Endothelial cell of umbilical vein (primary cell): ENCODE data around the gene PRAF2. TPM values are rescaled to one million over a fixed set of nuclear protein-coding genes. Genes with fewer than 3 reads are reported as not detected.
A peak's percentile ranks its signal among the peaks of the same experiment; 100 is the strongest.

Source experiments
- BruUV-seq: library from RNA; stranded (reverse); fragments of 400-500 nt; replicated peaks from 2 replicates; lab custom pipeline; 2021; lab: Mats Ljungman, UMichigan
- CTCF ChIA-PET: fragments of 300-600, 350-600 bp; sonication (Branson Sonifier 250); formaldehyde crosslinking; loops from one replicate; lab custom pipeline; 2021; ENCODE audit warnings: antibody characterized with exemption, inconsistent platforms; lab: Charles Lee
- POLR2A ChIA-PET: fragments of 300-600, 350-600 bp; sonication (Branson Sonifier 250); formaldehyde crosslinking; loops from one replicate; lab custom pipeline; 2021; ENCODE audit warnings: antibody characterized with exemption, inconsistent platforms; lab: Charles Lee
- DNase-seq: peaks from one replicate; pipeline ENCODE4 v3.0.0-alpha.2; 2011; ENCODE audit warnings: low read depth, low spot score
- FAIRE-seq: peaks from 2 replicates; lab custom pipeline; 2011; peaks lifted over from hg19 to GRCh38; lab: Jason Lieb, UNC
- H2AFZ ChIP-seq: 2 replicates; pipeline ENCODE4 v1.6.0; 2012; ENCODE audit warnings: low read depth, low read length, control low read depth, inconsistent platforms
- H3K27ac ChIP-seq: 2 replicates; pipeline ENCODE4 v1.5.1; 2011; ENCODE audit warnings: low read depth, mild to moderate bottlenecking, control low read depth, low read length, moderate library complexity; ENCODE audit not compliant: insufficient read depth
- H3K27me3 ChIP-seq, 2 experiments: 2 replicates each; pipeline versions ENCODE4 v1.6.0 to v1.6.1; 2011; ENCODE audit warnings: low read length in 2 of 2, mixed read lengths in 1 of 2; ENCODE audit not compliant: control insufficient read depth in 2 of 2, insufficient read depth in 2 of 2
- H3K36me3 ChIP-seq, 2 experiments: 2 replicates in 1 of 2; 3 replicates in 1 of 2; pipeline ENCODE4 v1.5.1; 2011; ENCODE audit warnings: low read length in 2 of 2, mild to moderate bottlenecking in 1 of 2, moderate library complexity in 1 of 2; ENCODE audit not compliant: control insufficient read depth in 2 of 2, insufficient read depth in 2 of 2; ENCODE audit errors: extremely low read depth in 1 of 2
- H3K4me1 ChIP-seq: 3 replicates; pipeline ENCODE4 v1.5.1; 2011; ENCODE audit warnings: mild to moderate bottlenecking, low read length; ENCODE audit not compliant: control insufficient read depth, insufficient read depth; ENCODE audit errors: extremely low read depth
- H3K4me2 ChIP-seq: 2 replicates; pipeline ENCODE4 v1.6.1; 2011; ENCODE audit warnings: low read length, control low read depth, mixed read lengths; ENCODE audit not compliant: insufficient read depth
- H3K4me3 ChIP-seq, 3 experiments: fragments of 200-600 bp in 1 of 3; sonication (generic), shearing (Covaris generic) in 1 of 3; replicated peaks in 1 of 3; 2 replicates each; pipeline ENCODE4 v1.5.1; 2011 to 2016; ENCODE audit warnings: control low read depth in 3 of 3, low read length in 3 of 3, mild to moderate bottlenecking in 2 of 3, inconsistent platforms in 1 of 3, low read depth in 1 of 3, moderate library complexity in 1 of 3; ENCODE audit not compliant: insufficient read depth in 1 of 3
- H3K79me2 ChIP-seq: 2 replicates; pipeline ENCODE4 v1.6.0; 2012; ENCODE audit warnings: low read length, inconsistent platforms; ENCODE audit not compliant: control insufficient read depth, insufficient read depth
- H3K9ac ChIP-seq: replicated peaks from 2 replicates; pipeline ENCODE3; 2011; ENCODE audit warnings: low read length, control low read depth; ENCODE audit not compliant: insufficient read depth; ENCODE audit errors: extremely low read depth
- H3K9me1 ChIP-seq: replicated peaks from 3 replicates; pipeline ENCODE4 v1.6.0; 2011; ENCODE audit warnings: mild to moderate bottlenecking, low read length; ENCODE audit not compliant: control insufficient read depth, insufficient read depth; ENCODE audit errors: extremely low read depth
- H3K9me3 ChIP-seq: replicated peaks from 2 replicates; pipeline ENCODE4 v1.5.1; 2012; ENCODE audit warnings: low read length, inconsistent platforms; ENCODE audit not compliant: control insufficient read depth, insufficient read depth
- H4K20me1 ChIP-seq: replicated peaks from 2 replicates; pipeline ENCODE3; 2011; ENCODE audit warnings: mild to moderate bottlenecking, low read length; ENCODE audit not compliant: control insufficient read depth, insufficient read depth; ENCODE audit errors: extremely low read depth
- MYC ChIP-seq: IDR thresholded peaks from one replicate; pipeline ENCODE4 v1.6.1; 2011; ENCODE audit warnings: mild to moderate bottlenecking, low read depth, low read length
- dilution Hi-C: fragments of 300-500 bp; cut with MboI; formaldehyde crosslinking; loops from one replicate; pipeline ENCODE4 v1.15.0; 2019; ENCODE audit warnings: low sequenced_read_pairs; ENCODE audit not compliant: extremely low pct_ligation_motif_present
- intact Hi-C: fragments of 100-400 bp; cut with micrococcal nuclease; formaldehyde crosslinking; loops from one replicate; pipeline ENCODE4 v1.10.0; 2022
- polyA plus RNA-seq, 4 experiments: library from polyadenylated mRNA; depleted of rRNA in 3 of 4; stranded (reverse) in 3 of 4; unstranded in 1 of 4; fragments of >200 nt; gene quantifications; 2 replicates each; pipeline versions ENCODE4 v1.2.1 to v1.2.3, GENCODE V29; 2011 to 2012; ENCODE audit warnings: missing spikeins in 1 of 4
- total RNA-seq: library from RNA; stranded (reverse); gene quantifications from 2 replicates; pipeline ENCODE4 v1.2.3, GENCODE V29; 2021
- TF ChIP-seq, protein P1 (sequence below), 2 donors: IDR thresholded peaks; 1 replicate in 1 of 2; 2 replicates in 1 of 2; pipeline ENCODE4 v1.5.1; 2011; ENCODE audit warnings: low read length in 2 of 2, mild to moderate bottlenecking in 2 of 2, moderate library complexity in 2 of 2, control low read depth in 1 of 2, inconsistent platforms in 1 of 2, low read depth in 1 of 2; ENCODE audit not compliant: insufficient read depth in 1 of 2; ENCODE audit errors: extremely low read depth in 1 of 2

PRAF2 gene
- total and polyA plus RNA-seq, 2 donors (not counting 3 experiments of a cell fraction or from before 2014, with no cell fraction given): 36.2 to 41.6 TPM

DNA sequence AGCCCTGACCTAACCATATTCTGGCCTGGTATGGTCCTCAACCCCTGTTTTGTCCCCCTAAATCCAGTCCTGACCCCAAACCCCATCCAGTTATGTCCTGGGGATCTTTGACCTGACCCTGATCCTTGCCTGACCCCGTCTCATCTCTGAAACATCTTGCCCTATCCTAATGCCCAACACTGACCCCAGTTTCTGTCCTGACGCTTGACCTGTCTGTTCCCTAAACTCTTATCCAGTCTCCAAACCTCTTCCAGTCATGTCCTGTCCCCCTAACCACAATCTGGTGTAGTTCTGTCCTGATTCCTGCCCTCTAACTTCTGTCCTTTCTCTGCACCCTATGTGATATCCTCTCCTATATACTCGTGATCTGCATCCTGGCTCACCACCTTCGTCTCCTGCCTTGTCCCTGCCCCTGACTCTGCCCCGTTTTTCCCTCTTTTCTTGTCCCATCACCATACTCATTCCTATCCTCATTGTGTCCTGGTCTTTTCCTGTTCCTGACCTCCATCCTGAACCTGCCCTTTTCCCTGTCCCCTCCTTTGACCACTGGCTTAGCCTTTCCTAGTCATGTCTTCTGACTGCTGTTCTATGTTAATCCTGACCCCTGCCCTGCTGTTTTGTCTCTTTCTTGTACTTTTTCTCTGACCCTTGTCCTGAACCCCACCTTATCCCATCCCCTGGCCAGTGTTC is 19.6 kb downstream of the PRAF2 start:
- FAIRE-seq: peak; percentile 12
- H2AFZ ChIP-seq: no peak overlapping the region
- CTCF ChIA-PET: no interaction called here

More for the DNA sequence above, 19.6 kb downstream of the PRAF2 start:
- Histone ChIP-seq H4K20me1 (no peaks in the 10 kb centered on the region), H3K9me1 (no peaks in the 10 kb centered on the region), H3K36me3 (no peaks in the 10 kb centered on the region), H3K9ac (no peak overlapping the region), H3K9me3 (no peaks in the 10 kb centered on the region), H3K27me3 (no peaks in the 10 kb centered on the region), H3K4me3 (peak overlapping the region in 2 of 3 experiments; percentile 54 to 83), H3K4me2 (peak overlapping the region; percentile 49), H3K27ac (no peak overlapping the region), H3K79me2 (no peaks in the 10 kb centered on the region), H3K4me1 (peaks cover 9% of the 10 kb centered on the region)
- POLR2A ChIA-PET: no interaction called here
- intact Hi-C loops: no loop called here
- dilution Hi-C loops: no loop called here
- BruUV-seq: no TSS peak
- DNase-seq: no peak
- TF ChIP-seq, protein P1, sequence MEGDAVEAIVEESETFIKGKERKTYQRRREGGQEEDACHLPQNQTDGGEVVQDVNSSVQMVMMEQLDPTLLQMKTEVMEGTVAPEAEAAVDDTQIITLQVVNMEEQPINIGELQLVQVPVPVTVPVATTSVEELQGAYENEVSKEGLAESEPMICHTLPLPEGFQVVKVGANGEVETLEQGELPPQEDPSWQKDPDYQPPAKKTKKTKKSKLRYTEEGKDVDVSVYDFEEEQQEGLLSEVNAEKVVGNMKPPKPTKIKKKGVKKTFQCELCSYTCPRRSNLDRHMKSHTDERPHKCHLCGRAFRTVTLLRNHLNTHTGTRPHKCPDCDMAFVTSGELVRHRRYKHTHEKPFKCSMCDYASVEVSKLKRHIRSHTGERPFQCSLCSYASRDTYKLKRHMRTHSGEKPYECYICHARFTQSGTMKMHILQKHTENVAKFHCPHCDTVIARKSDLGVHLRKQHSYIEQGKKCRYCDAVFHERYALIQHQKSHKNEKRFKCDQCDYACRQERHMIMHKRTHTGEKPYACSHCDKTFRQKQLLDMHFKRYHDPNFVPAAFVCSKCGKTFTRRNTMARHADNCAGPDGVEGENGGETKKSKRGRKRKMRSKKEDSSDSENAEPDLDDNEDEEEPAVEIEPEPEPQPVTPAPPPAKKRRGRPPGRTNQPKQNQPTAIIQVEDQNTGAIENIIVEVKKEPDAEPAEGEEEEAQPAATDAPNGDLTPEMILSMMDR (IDR thresholded peaks at IDR 0.05; ENCODE audit: extremely low read depth in 1 of 2, insufficient read depth in 1 of 2, low read depth in 1 of 2, low read length in 2 of 2): no peak
- TF ChIP-seq MYC: no peak
